Measurements from ENCODE around the gene CLIC3. TPM values are rescaled to one million over a fixed set of nuclear protein-coding genes. Genes with fewer than 3 reads are reported as not detected.

Gene CLIC3
- total and polyA plus RNA-seq, 2 experiments from 2014 or later, result 37.7 to 98.9 TPM

DNA sequence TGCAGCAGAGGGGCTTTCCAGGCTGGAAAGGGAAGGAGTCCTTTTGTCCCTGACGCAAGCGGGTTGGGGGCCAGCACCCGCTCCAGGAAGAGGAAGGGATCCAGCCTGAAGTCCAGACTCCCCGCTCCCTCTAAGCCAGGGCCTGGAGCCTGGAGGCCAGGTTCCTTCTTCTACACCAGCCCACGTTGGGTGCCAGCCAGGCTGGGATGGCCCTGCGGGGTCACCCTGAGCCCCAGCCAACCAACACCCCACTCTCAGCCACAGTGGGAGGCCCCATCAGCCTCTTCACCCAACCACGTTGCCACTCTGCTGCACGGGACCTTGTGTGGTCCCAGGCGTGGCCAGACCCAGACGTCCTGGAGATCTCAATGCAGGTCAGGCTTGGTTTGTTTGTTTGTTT, 36.5 kb upstream of the CLIC3 start:
- no peak for DNase-seq
- no peaks in the 10 kb centered on the region for H3K9me3 ChIP-seq (ENCODE audit: low read depth)
- WGBS, 2 experiments (ENCODE audit: low coverage in 1 of 2, low lambda C conversion rate in 2 of 2, missing lambda C conversion rate in 2 of 2), result 89% methylated on average over 8 to 10 of the region's 10 CpGs

GRCh38 chr9:137031904-137032640, 35.7 kb upstream of the CLIC3 start, which contains the start of gene FUT7:
FUT7 (minus strand) TSS chr9:137032088; CDS start chr9:137031991, 97 bp downstream.
- Histone ChIP-seq H3K27ac (no peak within 1 kb of the TSS), H3K4me1 (ENCODE audit: insufficient read depth) (no peaks in the 10 kb centered on the region), H2AFZ (no peak within 1 kb of the TSS), H3K27me3 (replicated peaks; ENCODE audit: insufficient read depth) (no peaks in the 10 kb centered on the region), H3K4me2 (ENCODE audit: unreplicated experiment) (no peak within 1 kb of the TSS), H3K9me3 (ENCODE audit: low read depth) (no peaks in the 10 kb centered on the region), H4K20me1 (ENCODE audit: insufficient read depth) (no peaks in the 10 kb centered on the region), H3K79me2 (ENCODE audit: insufficient read depth) (no peaks in the 10 kb centered on the region), H3F3A (ENCODE audit: insufficient read depth) (no peaks in the 10 kb centered on the region), H3K9ac (no peak within 1 kb of the TSS), H3K9me2 (ENCODE audit: insufficient read depth) (no peaks in the 10 kb centered on the region), H3K36me3 (ENCODE audit: low read depth) (no peaks in the 10 kb centered on the region), H3K4me3 (no peak within 1 kb of the TSS)
- no peak for DNase-seq
- WGBS, 2 experiments (ENCODE audit: low coverage in 1 of 2, low lambda C conversion rate in 2 of 2, missing lambda C conversion rate in 2 of 2), result 71 to 75% methylated on average over 12 to 16 of the region's 16 CpGs
- TF ChIP-seq EZH2 (IDR thresholded peaks at IDR 0.05; ENCODE audit: insufficient read depth, poor library complexity, severe bottlenecking) (no peak), EZH2phosphoT487 (IDR thresholded peaks at IDR 0.05; ENCODE audit: insufficient read depth, low read depth) (no peak)
- in situ Hi-C loops (cut with MboI), result loop anchor here (10.0 kb wide), 1 partner anchor 257 kb away; no protein-coding TSS in a partner anchor

More for the DNA sequence above, 36.5 kb upstream of the CLIC3 start:
- Histone ChIP-seq H3K27me3 (replicated peaks; ENCODE audit: insufficient read depth) (no peaks in the 10 kb centered on the region), H3K79me2 (ENCODE audit: insufficient read depth) (no peaks in the 10 kb centered on the region), H3K9me2 (ENCODE audit: insufficient read depth) (no peaks in the 10 kb centered on the region), H3K9ac (no peak overlapping the region), H3K4me2 (ENCODE audit: unreplicated experiment) (no peak overlapping the region), H3F3A (ENCODE audit: insufficient read depth) (no peaks in the 10 kb centered on the region), H4K20me1 (ENCODE audit: insufficient read depth) (no peaks in the 10 kb centered on the region), H2AFZ (no peak overlapping the region), H3K36me3 (ENCODE audit: low read depth) (no peaks in the 10 kb centered on the region), H3K27ac (no peak overlapping the region), H3K4me3 (no peak overlapping the region), H3K4me1 (ENCODE audit: insufficient read depth) (no peaks in the 10 kb centered on the region)
- no peak for TF ChIP-seq EZH2 (IDR thresholded peaks at IDR 0.05; ENCODE audit: insufficient read depth, poor library complexity, severe bottlenecking)
- TF ChIP-seq EZH2phosphoT487 (IDR thresholded peaks at IDR 0.05; ENCODE audit: insufficient read depth, low read depth), result no peak
- in situ Hi-C loops (cut with MboI), result loop anchor here (10.0 kb wide), 1 partner anchor 258 kb away; no protein-coding TSS in a partner anchor

GRCh38 chr9:137030538-137031527, 34.5 kb upstream of the CLIC3 start:
- no peaks in the 10 kb centered on the region for H3K4me1 ChIP-seq (ENCODE audit: insufficient read depth)
- no peak for TF ChIP-seq EZH2 (IDR thresholded peaks at IDR 0.05; ENCODE audit: insufficient read depth, poor library complexity, severe bottlenecking)
- TF ChIP-seq EZH2phosphoT487 (IDR thresholded peaks at IDR 0.05; ENCODE audit: insufficient read depth, low read depth), result no peak
- H3K27ac ChIP-seq, result no peak overlapping the region
- H3K9ac ChIP-seq, result no peak overlapping the region
- in situ Hi-C loops (cut with MboI), result loop anchor here (10.0 kb wide), 1 partner anchor 256 kb away; no protein-coding TSS in a partner anchor
- no peak overlapping the region for H3K4me2 ChIP-seq (ENCODE audit: unreplicated experiment)
- no peaks in the 10 kb centered on the region for H3F3A ChIP-seq (ENCODE audit: insufficient read depth)
- no peak overlapping the region for H2AFZ ChIP-seq
- H3K79me2 ChIP-seq (ENCODE audit: insufficient read depth), result no peaks in the 10 kb centered on the region
- H3K9me3 ChIP-seq (ENCODE audit: low read depth), result no peaks in the 10 kb centered on the region
- H3K9me2 ChIP-seq (ENCODE audit: insufficient read depth), result no peaks in the 10 kb centered on the region
- WGBS, 2 experiments (ENCODE audit: low coverage in 1 of 2, low lambda C conversion rate in 2 of 2, missing lambda C conversion rate in 2 of 2), result 89 to 93% methylated on average over 65 of the region's 65 CpGs
- H3K27me3 ChIP-seq (replicated peaks; ENCODE audit: insufficient read depth), result no peaks in the 10 kb centered on the region
- no peaks in the 10 kb centered on the region for H3K36me3 ChIP-seq (ENCODE audit: low read depth)
- no peaks in the 10 kb centered on the region for H4K20me1 ChIP-seq (ENCODE audit: insufficient read depth)
- no peak for DNase-seq
- no peak overlapping the region for H3K4me3 ChIP-seq

DNA sequence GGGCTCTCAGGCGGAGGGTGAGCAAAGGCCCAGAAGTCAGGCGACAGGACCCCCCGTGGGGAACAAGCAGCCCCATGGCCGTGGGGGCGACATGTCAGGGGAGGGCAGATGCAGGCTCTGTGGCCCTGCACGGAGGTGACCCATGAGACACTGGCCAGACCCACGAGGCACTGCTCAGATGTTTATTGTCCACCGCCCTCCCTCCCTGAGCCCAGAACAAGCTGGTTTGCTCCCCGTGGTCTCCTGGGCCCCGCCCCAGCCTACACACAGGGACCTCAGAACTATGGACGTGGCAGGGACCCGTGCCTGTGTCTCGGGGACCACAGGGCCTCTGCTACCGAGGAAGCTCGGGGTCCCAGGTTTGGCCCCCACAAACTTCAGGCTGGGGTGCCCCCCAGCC, 33.6 kb upstream of the CLIC3 start:
- no peaks in the 10 kb centered on the region for H3K9me2 ChIP-seq (ENCODE audit: insufficient read depth)
- no peaks in the 10 kb centered on the region for H3F3A ChIP-seq (ENCODE audit: insufficient read depth)
- H3K79me2 ChIP-seq (ENCODE audit: insufficient read depth), result no peaks in the 10 kb centered on the region
- no peak overlapping the region for H3K4me2 ChIP-seq (ENCODE audit: unreplicated experiment)
- H4K20me1 ChIP-seq (ENCODE audit: insufficient read depth), result no peaks in the 10 kb centered on the region
- WGBS, 2 experiments (ENCODE audit: low coverage in 1 of 2, low lambda C conversion rate in 2 of 2, missing lambda C conversion rate in 2 of 2), result 63 to 74% methylated on average over 10 to 15 of the region's 15 CpGs
- TF ChIP-seq EZH2phosphoT487 (IDR thresholded peaks at IDR 0.05; ENCODE audit: insufficient read depth, low read depth), result no peak
- TF ChIP-seq EZH2 (IDR thresholded peaks at IDR 0.05; ENCODE audit: insufficient read depth, poor library complexity, severe bottlenecking), result no peak
- H3K27ac ChIP-seq, result no peak overlapping the region
- H3K36me3 ChIP-seq (ENCODE audit: low read depth), result no peaks in the 10 kb centered on the region
- H3K9me3 ChIP-seq (ENCODE audit: low read depth), result no peaks in the 10 kb centered on the region
- H3K9ac ChIP-seq, result no peak overlapping the region
- DNase-seq, result no peak
- H2AFZ ChIP-seq, result no peak overlapping the region
- H3K4me3 ChIP-seq, result no peak overlapping the region
- H3K4me1 ChIP-seq (ENCODE audit: insufficient read depth), result no peaks in the 10 kb centered on the region
- in situ Hi-C loops (cut with MboI), result loop anchor here (10.0 kb wide), 1 partner anchor 255 kb away; no protein-coding TSS in a partner anchor
- H3K27me3 ChIP-seq (replicated peaks; ENCODE audit: insufficient read depth), result no peaks in the 10 kb centered on the region
